Ovary (tissue), 3 donors: ENCODE measurements around the gene SYS1.

Experiments used
- CTCF ChIP-seq, 3 donors: fragments of 450-650 bp in 2 of 3; fragments of 200-600 bp in 1 of 3; IDR thresholded peaks; one replicate each; pipeline versions ENCODE4 v1.5.1 to v1.8.0; 2016 to 2022; ENCODE audit warnings: antibody characterized with exemption in 3 of 3, mild to moderate bottlenecking in 1 of 3
- POLR2A ChIP-seq: fragments of 450-650 bp; IDR thresholded peaks from one replicate; pipeline ENCODE4 v1.6.1; 2017; ENCODE audit warnings: antibody characterized with exemption, mild to moderate bottlenecking, moderate library complexity
- donor health status: DM: no; HTN: no; CAD: no.

- no peak for TF ChIP-seq CTCF (IDR thresholded peaks at IDR 0.05)
- TF ChIP-seq POLR2A = no peak
These were observed 39.2 kb upstream of the SYS1 start for GRCh38 chr20:45323731-45324130.
